Mesendoderm (in vitro differentiated cells): ENCODE measurements around the gene HABP2.

ENCODE experiments used
- DNase-seq: peaks from one replicate; pipeline ENCODE4 v3.0.0; 2013
- H2AK5ac ChIP-seq: 2 replicates; pipeline ENCODE4 v1.6.1; 2013; ENCODE audit warnings: low read length, inconsistent platforms
- H2BK120ac ChIP-seq: 2 replicates; pipeline ENCODE4 v1.6.1; 2013; ENCODE audit warnings: low read depth, mild to moderate bottlenecking, low read length, moderate library complexity, mixed read lengths
- H2BK15ac ChIP-seq: replicated peaks from 2 replicates; pipeline ENCODE4 v1.6.1; 2013; ENCODE audit warnings: low read depth, mild to moderate bottlenecking, moderate library complexity
- H2BK5ac ChIP-seq: 2 replicates; pipeline ENCODE4 v1.6.1; 2013; ENCODE audit warnings: low read length, inconsistent platforms
- H3K18ac ChIP-seq: 2 replicates; pipeline ENCODE4 v1.6.1; 2013; ENCODE audit warnings: mild to moderate bottlenecking, low read length, mixed read lengths
- H3K23ac ChIP-seq: one replicate; pipeline ENCODE4 v1.6.1; 2013; ENCODE audit warnings: low read length
- H3K27ac ChIP-seq: 2 replicates; pipeline ENCODE4 v1.5.1; 2013; ENCODE audit warnings: low read depth, mild to moderate bottlenecking, inconsistent platforms, low read length, moderate library complexity
- H3K27me3 ChIP-seq: 2 replicates; pipeline ENCODE4 v1.6.1; 2013; ENCODE audit warnings: low read length, control low read depth, mild to moderate bottlenecking, inconsistent platforms; ENCODE audit not compliant: insufficient read depth, poor library complexity
- H3K36me3 ChIP-seq: 2 replicates; pipeline ENCODE4 v1.6.1; 2013; ENCODE audit warnings: low read length, inconsistent platforms; ENCODE audit not compliant: control insufficient read depth, insufficient read depth
- H3K4ac ChIP-seq: one replicate; pipeline ENCODE4 v1.6.1; 2013; ENCODE audit warnings: low read depth, mild to moderate bottlenecking, low read length, moderate library complexity
- H3K4me1 ChIP-seq: 2 replicates; pipeline ENCODE4 v1.6.1; 2013; ENCODE audit warnings: low read depth, low read length, inconsistent platforms; ENCODE audit not compliant: control insufficient read depth
- H3K4me2 ChIP-seq: 2 replicates; pipeline ENCODE4 v1.6.1; 2013; ENCODE audit warnings: low read length
- H3K4me3 ChIP-seq: 2 replicates; pipeline ENCODE4 v1.5.1; 2013; ENCODE audit warnings: mild to moderate bottlenecking, low read length
- H3K56ac ChIP-seq: one replicate; pipeline ENCODE4 v1.6.1; 2013; ENCODE audit warnings: low read length
- H3K79me1 ChIP-seq: 2 replicates; pipeline ENCODE4 v1.6.1; 2013; ENCODE audit warnings: low read length, inconsistent platforms
- H3K79me2 ChIP-seq: 2 replicates; pipeline ENCODE4 v1.6.1; 2013; ENCODE audit warnings: mild to moderate bottlenecking, low read length; ENCODE audit not compliant: control insufficient read depth, insufficient read depth
- H3K9ac ChIP-seq: 2 replicates; pipeline ENCODE4 v1.6.1; 2013; ENCODE audit warnings: low read length, inconsistent platforms
- H4K5ac ChIP-seq: one replicate; pipeline ENCODE4 v1.6.1; 2013; ENCODE audit warnings: low read length
- H4K8ac ChIP-seq: one replicate; pipeline ENCODE4 v1.6.1; 2013; ENCODE audit warnings: low read depth, mild to moderate bottlenecking, control low read depth, low read length, moderate library complexity
- WGBS: extraction: QIAGEN DNeasy Blood & Tissue Kit; methylation state at CpG from one replicate; pipeline ENCODE4 v1.1.7; 2013; ENCODE audit warnings: low lambda C conversion rate, missing lambda C conversion rate; ENCODE audit not compliant: insufficient coverage; ENCODE audit errors: extremely low coverage; 5-methylcytosine and 5-hydroxymethylcytosine counted together

Gene HABP2

DNA sequence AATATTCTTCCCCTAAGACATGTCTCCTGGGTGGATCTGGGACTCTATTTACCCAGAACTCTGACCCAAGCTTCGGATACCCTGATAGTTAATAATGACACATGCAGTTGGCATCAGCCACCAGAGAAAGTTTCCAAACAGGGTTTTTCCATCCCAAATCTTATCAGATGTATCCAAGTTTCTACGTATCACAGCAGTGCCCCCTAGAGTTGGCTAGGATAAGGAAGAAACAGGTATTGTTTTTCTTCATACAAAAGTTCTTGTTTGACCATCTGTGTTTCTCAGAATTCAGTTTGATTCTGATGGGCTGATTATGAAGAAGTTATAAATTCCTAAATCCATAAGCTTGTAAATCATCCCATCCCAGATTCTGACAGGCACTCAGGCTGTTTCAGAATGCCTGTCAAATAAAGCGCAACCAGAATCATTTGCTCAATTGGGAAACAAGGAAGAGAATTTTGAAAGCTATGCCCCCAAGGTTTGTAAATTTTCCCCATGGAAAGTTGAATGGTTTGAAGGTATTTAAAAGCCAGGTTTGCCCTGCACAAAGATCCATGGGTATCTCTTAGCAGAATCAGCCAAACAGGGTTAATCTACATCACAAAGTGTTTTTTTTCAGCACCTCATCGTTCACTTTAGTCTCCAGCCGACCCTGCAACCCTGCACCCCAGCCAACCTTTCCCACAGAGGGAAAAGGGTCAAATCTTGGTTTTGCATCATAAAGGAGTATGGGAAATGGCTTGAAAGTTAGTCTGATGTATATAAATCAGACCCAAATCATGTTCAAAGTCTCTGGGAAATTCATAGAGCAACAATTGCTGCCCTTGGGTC is 63.6 kb downstream of the HABP2 start:
- no peak overlapping the region for H3K27ac ChIP-seq
- H2AK5ac ChIP-seq = no peak overlapping the region
- no peak overlapping the region for H3K4ac ChIP-seq
- no peak overlapping the region for H3K56ac ChIP-seq
- H3K23ac ChIP-seq = no peak overlapping the region
- no peak overlapping the region for H3K9ac ChIP-seq
- no peaks in the 10 kb centered on the region for H3K79me1 ChIP-seq
- no peaks in the 10 kb centered on the region for H3K79me2 ChIP-seq
- no peak overlapping the region for H4K5ac ChIP-seq
- H3K4me3 ChIP-seq = no peak overlapping the region
- peaks cover 1% of the 10 kb centered on the region for H3K4me1 ChIP-seq
- no peak overlapping the region for H4K8ac ChIP-seq
- no peak overlapping the region for H2BK5ac ChIP-seq
- WGBS = no CpG with 5 or more reads among the region's 5 CpGs
- H3K18ac ChIP-seq = no peak overlapping the region
- H2BK120ac ChIP-seq = no peak overlapping the region
- no peaks in the 10 kb centered on the region for H3K36me3 ChIP-seq
- no peaks in the 10 kb centered on the region for H3K27me3 ChIP-seq
- H2BK15ac ChIP-seq = no peak overlapping the region
- DNase-seq = peak; percentile 57
- H3K4me2 ChIP-seq = no peak overlapping the region

DNA sequence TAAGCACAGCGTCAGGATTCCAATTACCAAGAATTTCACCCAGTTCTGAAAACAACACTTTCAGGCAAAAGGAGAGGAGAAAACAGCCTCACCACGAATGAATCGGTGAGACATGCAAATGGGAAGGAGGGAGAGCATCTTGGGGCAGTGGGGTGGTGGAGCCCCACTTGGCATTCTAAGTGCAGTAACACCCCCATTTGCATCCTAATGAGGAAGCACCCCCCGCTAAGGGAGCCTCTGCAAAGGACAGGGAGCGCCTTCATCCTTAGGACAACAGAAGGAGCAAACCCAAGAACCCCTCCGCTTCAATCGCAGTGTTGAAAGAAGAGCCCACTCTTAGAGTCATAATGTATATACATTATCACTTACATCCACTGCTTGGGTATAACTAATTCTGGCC is 64.2 kb downstream of the HABP2 start:
- H3K79me2 ChIP-seq = no peaks in the 10 kb centered on the region
- H2BK120ac ChIP-seq = no peak overlapping the region
- WGBS = no CpG with 5 or more reads among the region's 7 CpGs
- H3K27me3 ChIP-seq = no peaks in the 10 kb centered on the region
- H3K18ac ChIP-seq = no peak overlapping the region
- H3K4me3 ChIP-seq = no peak overlapping the region
- H3K27ac ChIP-seq = no peak overlapping the region
- H4K5ac ChIP-seq = no peak overlapping the region
- no peak overlapping the region for H3K56ac ChIP-seq
- H3K4me1 ChIP-seq = peaks cover 1% of the 10 kb centered on the region
- no peaks in the 10 kb centered on the region for H3K36me3 ChIP-seq
- H2BK5ac ChIP-seq = no peak overlapping the region
- no peak overlapping the region for H4K8ac ChIP-seq
- no peak overlapping the region for H3K4me2 ChIP-seq
- H2AK5ac ChIP-seq = no peak overlapping the region
- no peak overlapping the region for H3K9ac ChIP-seq
- H3K4ac ChIP-seq = no peak overlapping the region
- H2BK15ac ChIP-seq = no peak overlapping the region
- no peak for DNase-seq
- H3K23ac ChIP-seq = no peak overlapping the region
- H3K79me1 ChIP-seq = no peaks in the 10 kb centered on the region

DNA sequence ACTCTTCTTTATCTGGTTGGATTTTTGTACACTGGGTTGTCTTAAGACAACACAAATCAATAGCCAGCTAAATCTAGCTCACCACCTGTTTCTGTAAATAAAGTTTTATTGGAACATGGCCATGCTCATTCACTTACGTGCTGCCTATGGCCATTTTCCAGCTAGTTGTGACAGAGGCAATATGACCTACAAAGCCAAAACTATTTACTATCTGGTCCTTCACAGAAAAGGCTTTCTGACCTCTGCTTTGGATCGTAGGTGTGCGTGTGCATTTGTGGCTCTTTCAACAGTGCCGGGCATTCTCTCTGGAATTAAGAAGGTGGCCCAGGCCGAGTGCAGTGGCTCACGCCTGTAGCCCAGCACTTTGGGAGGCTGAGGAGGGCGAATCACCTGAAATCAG is 65.5 kb downstream of the HABP2 start:
- Histone ChIP-seq H3K79me1 (no peaks in the 10 kb centered on the region), H3K4me1 (peaks cover 1% of the 10 kb centered on the region), H4K8ac (no peak overlapping the region), H3K27me3 (no peaks in the 10 kb centered on the region), H3K4ac (no peak overlapping the region), H3K4me2 (no peak overlapping the region), H3K18ac (no peak overlapping the region), H3K23ac (no peak overlapping the region), H2BK120ac (no peak overlapping the region), H3K36me3 (no peaks in the 10 kb centered on the region), H3K9ac (no peak overlapping the region), H4K5ac (no peak overlapping the region), H3K27ac (no peak overlapping the region), H2AK5ac (no peak overlapping the region), H3K4me3 (no peak overlapping the region), H2BK15ac (no peak overlapping the region), H3K56ac (no peak overlapping the region), H2BK5ac (no peak overlapping the region), H3K79me2 (no peaks in the 10 kb centered on the region)
- WGBS = no CpG with 5 or more reads among the region's 7 CpGs
- DNase-seq = no peak

DNA sequence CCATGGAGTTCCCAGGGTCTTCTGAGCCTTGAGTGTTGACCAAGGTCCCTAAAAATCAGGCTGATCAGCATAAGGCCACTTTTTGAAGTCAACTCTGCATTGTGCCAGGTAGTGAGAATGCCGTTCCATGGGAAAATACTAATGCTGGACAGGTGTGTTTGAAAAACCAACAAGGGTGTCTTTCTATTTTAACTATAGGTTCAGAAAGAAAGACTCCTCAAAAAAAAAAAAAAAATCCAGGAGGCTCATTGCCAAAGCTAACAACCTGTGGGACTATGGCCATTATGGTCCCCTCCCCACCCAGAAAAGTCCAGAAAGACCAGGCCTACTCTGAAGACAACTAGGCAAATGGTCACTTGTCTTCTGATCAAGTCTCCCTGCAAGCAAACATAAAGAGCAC is 66.5 kb downstream of the HABP2 start:
- peaks cover 1% of the 10 kb centered on the region for H3K4me1 ChIP-seq
- no peaks in the 10 kb centered on the region for H3K79me2 ChIP-seq
- no peak overlapping the region for H3K4ac ChIP-seq
- no peak overlapping the region for H3K9ac ChIP-seq
- no peak overlapping the region for H3K4me2 ChIP-seq
- no peak overlapping the region for H2BK120ac ChIP-seq
- H3K23ac ChIP-seq = no peak overlapping the region
- no peak overlapping the region for H3K27ac ChIP-seq
- H3K18ac ChIP-seq = no peak overlapping the region
- H3K79me1 ChIP-seq = no peaks in the 10 kb centered on the region
- H4K8ac ChIP-seq = no peak overlapping the region
- no peak overlapping the region for H4K5ac ChIP-seq
- H2BK5ac ChIP-seq = no peak overlapping the region
- no peaks in the 10 kb centered on the region for H3K36me3 ChIP-seq
- H3K56ac ChIP-seq = no peak overlapping the region
- DNase-seq = no peak
- no peak overlapping the region for H2BK15ac ChIP-seq
- no peak overlapping the region for H3K4me3 ChIP-seq
- H2AK5ac ChIP-seq = no peak overlapping the region
- no peaks in the 10 kb centered on the region for H3K27me3 ChIP-seq
- WGBS = no CpG with 5 or more reads among the region's 1 CpG

DNA sequence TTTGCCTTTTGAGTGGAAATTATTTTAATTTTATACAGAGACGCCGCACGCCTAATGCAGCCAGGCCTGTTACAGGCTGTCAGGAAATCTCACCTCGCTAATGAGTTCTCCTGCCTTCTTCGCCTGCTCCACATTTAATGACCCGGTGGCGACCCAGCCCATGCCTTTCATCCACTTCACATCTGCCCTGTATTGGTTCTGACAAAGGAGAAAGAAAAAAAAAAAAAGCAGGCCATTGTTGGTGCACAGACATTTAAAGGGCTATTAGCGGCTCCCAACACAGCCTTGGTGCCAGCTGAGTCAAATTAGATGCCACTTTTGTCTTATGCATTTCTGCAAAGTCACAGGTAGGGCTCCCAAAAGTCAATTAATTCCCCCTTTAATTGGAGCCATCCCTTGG is 67.7 kb downstream of the HABP2 start:
- H3K23ac ChIP-seq = no peak overlapping the region
- no peaks in the 10 kb centered on the region for H3K79me1 ChIP-seq
- no peak for DNase-seq
- H2BK120ac ChIP-seq = no peak overlapping the region
- H3K18ac ChIP-seq = no peak overlapping the region
- H2BK5ac ChIP-seq = no peak overlapping the region
- H3K27ac ChIP-seq = no peak overlapping the region
- no peaks in the 10 kb centered on the region for H3K27me3 ChIP-seq
- no peak overlapping the region for H3K4ac ChIP-seq
- H3K4me3 ChIP-seq = no peak overlapping the region
- no peak overlapping the region for H3K9ac ChIP-seq
- no peak overlapping the region for H4K5ac ChIP-seq
- no peak overlapping the region for H2BK15ac ChIP-seq
- H2AK5ac ChIP-seq = no peak overlapping the region
- no peak overlapping the region for H4K8ac ChIP-seq
- H3K4me2 ChIP-seq = no peak overlapping the region
- no CpG with 5 or more reads among the region's 8 CpGs for WGBS
- no peaks in the 10 kb centered on the region for H3K79me2 ChIP-seq
- H3K36me3 ChIP-seq = no peaks in the 10 kb centered on the region
- H3K56ac ChIP-seq = no peak overlapping the region
- peaks cover 6% of the 10 kb centered on the region for H3K4me1 ChIP-seq

DNA sequence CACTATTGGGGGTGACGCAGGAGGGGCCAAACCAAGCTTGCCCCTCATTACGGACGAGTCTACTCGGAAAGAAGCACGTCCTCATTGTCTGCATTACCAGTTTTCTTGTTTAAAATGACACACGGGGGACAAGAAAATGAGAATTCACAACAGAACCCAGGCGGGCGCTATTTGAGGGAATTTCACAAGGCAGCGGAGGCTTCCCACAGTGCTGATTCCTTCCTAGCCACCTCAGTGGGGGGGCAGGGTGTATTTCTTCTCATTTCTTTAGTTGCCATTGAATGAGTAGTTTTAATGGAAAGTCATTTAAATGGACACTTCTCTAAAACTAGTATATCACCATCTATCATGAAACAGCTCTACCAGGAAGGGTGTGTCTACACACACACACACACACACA is 68.1 kb downstream of the HABP2 start:
- H4K8ac ChIP-seq = no peak overlapping the region
- no peak overlapping the region for H2BK15ac ChIP-seq
- H2BK5ac ChIP-seq = no peak overlapping the region
- H3K56ac ChIP-seq = no peak overlapping the region
- H3K18ac ChIP-seq = no peak overlapping the region
- no peak overlapping the region for H3K4ac ChIP-seq
- H2BK120ac ChIP-seq = no peak overlapping the region
- DNase-seq = no peak
- H3K4me1 ChIP-seq = peaks cover 6% of the 10 kb centered on the region
- no peak overlapping the region for H3K4me2 ChIP-seq
- no peak overlapping the region for H3K27ac ChIP-seq
- no peaks in the 10 kb centered on the region for H3K27me3 ChIP-seq
- no peak overlapping the region for H3K9ac ChIP-seq
- no peak overlapping the region for H3K4me3 ChIP-seq
- no peak overlapping the region for H2AK5ac ChIP-seq
- no CpG with 5 or more reads among the region's 9 CpGs for WGBS
- H3K79me1 ChIP-seq = no peaks in the 10 kb centered on the region
- no peak overlapping the region for H3K23ac ChIP-seq
- no peak overlapping the region for H4K5ac ChIP-seq
- no peaks in the 10 kb centered on the region for H3K79me2 ChIP-seq
- no peaks in the 10 kb centered on the region for H3K36me3 ChIP-seq
